Measurements from ENCODE around the gene TMEM201.

Gene TMEM201

DNA sequence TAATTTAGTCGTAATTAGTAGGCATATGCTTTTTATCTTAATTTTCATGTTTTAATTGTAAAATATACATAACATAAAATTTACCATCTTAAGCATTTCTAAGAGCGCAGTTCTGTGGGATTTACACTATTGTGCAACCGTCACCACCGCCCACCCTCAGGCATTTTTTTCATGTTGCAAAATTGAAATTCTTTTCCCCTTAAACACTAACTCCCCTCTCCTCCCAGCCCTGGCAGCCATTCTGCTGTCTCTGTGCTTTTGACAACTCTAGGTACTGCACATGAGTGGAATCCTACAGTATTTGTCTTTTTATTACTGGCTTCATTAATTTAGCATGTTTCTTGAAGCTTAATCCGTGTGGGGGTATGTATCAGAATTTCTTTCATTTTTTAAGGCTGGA is 70.6 kb downstream of the TMEM201 start:
- H3K4me3 Mint-ChIP-seq: no peak overlapping the region
- no peaks in the 10 kb centered on the region for H3K36me3 Mint-ChIP-seq (ENCODE audit: low read depth)
- TF ChIP-seq, protein P1, sequence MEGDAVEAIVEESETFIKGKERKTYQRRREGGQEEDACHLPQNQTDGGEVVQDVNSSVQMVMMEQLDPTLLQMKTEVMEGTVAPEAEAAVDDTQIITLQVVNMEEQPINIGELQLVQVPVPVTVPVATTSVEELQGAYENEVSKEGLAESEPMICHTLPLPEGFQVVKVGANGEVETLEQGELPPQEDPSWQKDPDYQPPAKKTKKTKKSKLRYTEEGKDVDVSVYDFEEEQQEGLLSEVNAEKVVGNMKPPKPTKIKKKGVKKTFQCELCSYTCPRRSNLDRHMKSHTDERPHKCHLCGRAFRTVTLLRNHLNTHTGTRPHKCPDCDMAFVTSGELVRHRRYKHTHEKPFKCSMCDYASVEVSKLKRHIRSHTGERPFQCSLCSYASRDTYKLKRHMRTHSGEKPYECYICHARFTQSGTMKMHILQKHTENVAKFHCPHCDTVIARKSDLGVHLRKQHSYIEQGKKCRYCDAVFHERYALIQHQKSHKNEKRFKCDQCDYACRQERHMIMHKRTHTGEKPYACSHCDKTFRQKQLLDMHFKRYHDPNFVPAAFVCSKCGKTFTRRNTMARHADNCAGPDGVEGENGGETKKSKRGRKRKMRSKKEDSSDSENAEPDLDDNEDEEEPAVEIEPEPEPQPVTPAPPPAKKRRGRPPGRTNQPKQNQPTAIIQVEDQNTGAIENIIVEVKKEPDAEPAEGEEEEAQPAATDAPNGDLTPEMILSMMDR (IDR thresholded peaks at IDR 0.05; ENCODE audit: unreplicated experiment in 3 of 3): no peak
- H3K4me1 Mint-ChIP-seq: no peaks in the 10 kb centered on the region
- no peak overlapping the region for H3K27ac Mint-ChIP-seq
- H3K9me3 Mint-ChIP-seq: no peaks in the 10 kb centered on the region
- peaks cover 50% of the 10 kb centered on the region for H3K27me3 Mint-ChIP-seq (ENCODE audit: low read depth)

DNA sequence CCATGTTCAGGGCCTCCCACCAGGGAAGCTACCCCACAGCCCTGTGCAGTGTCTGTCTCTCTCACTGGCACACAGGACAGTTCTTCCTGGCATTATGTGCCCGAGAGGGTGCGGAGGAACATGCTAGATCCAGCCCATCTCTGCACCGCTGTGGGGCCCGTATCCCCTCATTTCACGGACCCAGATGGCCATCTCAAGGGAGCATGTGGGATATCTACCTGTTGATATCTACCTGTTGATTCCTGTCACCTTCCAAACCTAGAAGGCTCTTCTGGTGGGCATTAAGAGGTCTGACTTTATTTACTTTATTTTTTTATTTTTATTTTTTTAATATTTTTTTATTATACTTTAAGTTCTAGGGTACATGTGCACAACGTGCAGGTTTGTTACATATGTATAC is 74.5 kb downstream of the TMEM201 start:
- TF ChIP-seq, protein P1 (IDR thresholded peaks at IDR 0.05; ENCODE audit: unreplicated experiment in 3 of 3): no peak
- H3K27me3 Mint-ChIP-seq (ENCODE audit: low read depth): peaks cover 29% of the 10 kb centered on the region
- no peaks in the 10 kb centered on the region for H3K4me1 Mint-ChIP-seq
- no peak overlapping the region for H3K4me3 Mint-ChIP-seq
- H3K9me3 Mint-ChIP-seq: no peaks in the 10 kb centered on the region
- H3K27ac Mint-ChIP-seq: no peak overlapping the region
- no peaks in the 10 kb centered on the region for H3K36me3 Mint-ChIP-seq (ENCODE audit: low read depth)
